ENCODE data around the gene ARSG.

- TF ChIP-seq CTCF (conservative IDR thresholded peaks at IDR 0.05), result no peak
- TF ChIP-seq ZFX (IDR thresholded peaks at IDR 0.05), result no peak
Measured at GRCh38 chr17:68298601-68299000, 7.3 kb downstream of the ARSG start.

All from C4-2B (cell line).